WTC11 (cell line): ENCODE data around the gene ZNF669. TPM values are rescaled to one million over a fixed set of nuclear protein-coding genes. Genes with fewer than 3 reads are reported as not detected.

Experiments used
- ATAC-seq: fragments of 200-7000 bp; cut with Tn5 transposase; 2 replicates; pipeline ENCODE4 v1.10.0; 2021; ENCODE audit warnings: mild to moderate bottlenecking, moderate library complexity
- CTCF ChIA-PET: fragments of 300-600 bp; sonication (Branson Sonifier 250); formaldehyde crosslinking; loops from one replicate; lab custom pipeline; 2021; ENCODE audit warnings: antibody characterized with exemption; lab: Charles Lee
- POLR2A ChIA-PET: fragments of 350-600 bp; sonication (Branson Sonifier 250); formaldehyde crosslinking; loops from one replicate; lab custom pipeline; 2021; ENCODE audit warnings: antibody characterized with exemption; lab: Charles Lee
- DNase-seq: peaks from one replicate; pipeline ENCODE4 v3.0.0; 2021; ENCODE audit warnings: low spot score
- H3K27ac Mint-ChIP-seq: 2 replicates; pipeline ENCODE4 v1.8.0; 2021; ENCODE audit warnings: mixed read lengths
- H3K27me3 Mint-ChIP-seq: 2 replicates; pipeline ENCODE4 v1.8.0; 2021; ENCODE audit warnings: low read depth, mild to moderate bottlenecking, moderate library complexity, mixed read lengths
- H3K36me3 Mint-ChIP-seq: 2 replicates; pipeline ENCODE4 v1.8.0; 2021; ENCODE audit warnings: mixed read lengths
- H3K4me1 Mint-ChIP-seq: 2 replicates; pipeline ENCODE4 v1.8.0; 2022; ENCODE audit warnings: mixed read lengths
- H3K4me3 Mint-ChIP-seq: 2 replicates; pipeline ENCODE4 v1.8.0; 2021; ENCODE audit warnings: mild to moderate bottlenecking, moderate library complexity, mixed read lengths
- H3K9me3 Mint-ChIP-seq: 2 replicates; pipeline ENCODE4 v1.8.0; 2021; ENCODE audit warnings: mixed read lengths
- CDX4 ChIP-seq: fragments of 250-450 bp; sonication (Bioruptor Pico); IDR thresholded peaks from 2 replicates; pipeline ENCODE4 v1.9.0; 2021; ENCODE audit warnings: moderate library complexity, mild to moderate bottlenecking, inconsistent platforms, borderline replicate concordance
- CREB1 ChIP-seq: sonication (generic); formaldehyde crosslinking; IDR thresholded peaks from 2 replicates; pipeline ENCODE4 v1.8.0; 2023; ENCODE audit warnings: mild to moderate bottlenecking, missing genetic modification reagents
- CTCF ChIP-seq: fragments of 200-600 bp; IDR thresholded peaks from 2 replicates; pipeline ENCODE4 v1.8.0; 2022; ENCODE audit warnings: antibody characterized with exemption
- EMX1 ChIP-seq: fragments of 250-450 bp; sonication (Bioruptor Pico); IDR thresholded peaks from 2 replicates; pipeline ENCODE4 v1.8.0; 2021; ENCODE audit warnings: mild to moderate bottlenecking
- ERG ChIP-seq: fragments of 250-450 bp; sonication (Bioruptor Pico); IDR thresholded peaks from 2 replicates; pipeline ENCODE4 v1.8.0; 2021; ENCODE audit warnings: mild to moderate bottlenecking
- ESRRA ChIP-seq: sonication (generic); formaldehyde crosslinking; IDR thresholded peaks from 2 replicates; pipeline ENCODE4 v1.8.1; 2022; ENCODE audit warnings: mild to moderate bottlenecking, missing genetic modification reagents, borderline replicate concordance
- ETV6 ChIP-seq: sonication (generic); formaldehyde crosslinking; IDR thresholded peaks from 2 replicates; pipeline ENCODE4 v1.8.1; 2022; ENCODE audit warnings: mild to moderate bottlenecking, missing genetic modification reagents
- HMGA2 ChIP-seq: fragments of 250-450 bp; sonication (Bioruptor Pico); IDR thresholded peaks from 2 replicates; pipeline ENCODE4 v1.4.0; 2021; ENCODE audit warnings: mild to moderate bottlenecking, moderate library complexity
- IRF1 ChIP-seq: sonication (generic); formaldehyde crosslinking; IDR thresholded peaks from 2 replicates; pipeline ENCODE4 v1.8.0; 2023; ENCODE audit warnings: missing genetic modification reagents
- IRF2 ChIP-seq: sonication (generic); formaldehyde crosslinking; IDR thresholded peaks from 2 replicates; pipeline ENCODE4 v1.8.0; 2022; ENCODE audit warnings: low read depth, missing genetic modification reagents, borderline replicate concordance
- JAZF1 ChIP-seq: fragments of 250-450 bp; sonication (Bioruptor Pico); IDR thresholded peaks from 2 replicates; pipeline ENCODE4 v1.9.0; 2021; ENCODE audit warnings: moderate library complexity, mild to moderate bottlenecking, inconsistent platforms
- PREB ChIP-seq: sonication (generic); formaldehyde crosslinking; IDR thresholded peaks from 2 replicates; pipeline ENCODE4 v1.8.1; 2022; ENCODE audit warnings: mild to moderate bottlenecking, missing genetic modification reagents, moderate library complexity, borderline replicate concordance
- RELA ChIP-seq: sonication (generic); formaldehyde crosslinking; IDR thresholded peaks from 2 replicates; pipeline ENCODE4 v1.8.1; 2022; ENCODE audit warnings: missing genetic modification reagents, mild to moderate bottlenecking, borderline replicate concordance
- SMAD4 ChIP-seq: sonication (generic); formaldehyde crosslinking; IDR thresholded peaks from 2 replicates; pipeline ENCODE4 v1.8.0; 2022; ENCODE audit warnings: mild to moderate bottlenecking, missing genetic modification reagents
- STAT6 ChIP-seq: sonication (generic); formaldehyde crosslinking; conservative IDR thresholded peaks from 2 replicates; pipeline ENCODE4 v1.8.1; 2023; ENCODE audit warnings: mild to moderate bottlenecking, low read depth, missing genetic modification reagents, moderate library complexity
- TCF7 ChIP-seq: sonication (generic); formaldehyde crosslinking; IDR thresholded peaks from 2 replicates; pipeline ENCODE4 v1.8.0; 2022; ENCODE audit warnings: mild to moderate bottlenecking, low read depth, missing genetic modification reagents, moderate library complexity
- USF2 ChIP-seq: sonication (generic); formaldehyde crosslinking; IDR thresholded peaks from 2 replicates; pipeline ENCODE4 v1.8.1; 2023; ENCODE audit warnings: mild to moderate bottlenecking, missing genetic modification reagents, moderate library complexity
- ZMAT4 ChIP-seq: fragments of 250-450 bp; sonication (Bioruptor Pico); IDR thresholded peaks from 2 replicates; pipeline ENCODE4 v1.9.0; 2021; ENCODE audit warnings: mild to moderate bottlenecking
- ZNF138 ChIP-seq: sonication (generic); formaldehyde crosslinking; conservative IDR thresholded peaks from 2 replicates; pipeline ENCODE4 v1.8.1; 2022; ENCODE audit warnings: mild to moderate bottlenecking, moderate library complexity, missing genetic modification reagents
- ZNF219 ChIP-seq: sonication (generic); formaldehyde crosslinking; IDR thresholded peaks from 2 replicates; pipeline ENCODE4 v1.8.0; 2023; ENCODE audit warnings: missing genetic modification reagents, mild to moderate bottlenecking, borderline replicate concordance
- total RNA-seq: library from RNA; stranded (reverse); gene quantifications from 3 replicates; pipeline ENCODE4 v1.2.3, GENCODE V29; 2021

The ZNF669 gene
- total RNA-seq, 1 experiment from 2014 or later = 18.3 TPM

- no peaks in the 10 kb centered on the region for H3K4me1 Mint-ChIP-seq
- H3K27ac Mint-ChIP-seq = no peak overlapping the region
- no peak overlapping the region for H3K4me3 Mint-ChIP-seq
- peaks cover 12% of the 10 kb centered on the region; the same call in 1 of the 2 replicates for H3K9me3 Mint-ChIP-seq
- ChIA-PET CTCF (interaction anchor here (0.5 to 1.5 kb wide), 11 partner anchors 8 to 369 kb away, joined by 3 to 9 read pairs (median 3); no protein-coding TSS in a partner anchor), POLR2A (interaction anchor here (1.0 kb wide), 1 partner anchor 40 kb away, joined by 3 read pairs; the partner anchor contains the start of gene ZNF670)
- DNase-seq (peak; percentile 92), ATAC-seq (peak; percentile 99)
- peaks cover 13% of the 10 kb centered on the region for H3K27me3 Mint-ChIP-seq
- TF ChIP-seq ZNF138 (CRISPR knock-in tag) (no peak), CTCF (peak; percentile 45), USF2 (CRISPR knock-in tag) (0 out of 2 replicates have a peak, but pooled peaks have one; percentile 5), ETV6 (peak; percentile 33; the same call in 1 of the 2 replicates), ERG (CRISPR knock-in tag) (no peak)
- no peaks in the 10 kb centered on the region for H3K36me3 Mint-ChIP-seq
These were observed 14.8 kb upstream of the ZNF669 start for GRCh38 chr1:247118946-247119446.

- no peak for ATAC-seq
- Mint-ChIP-seq H3K4me1 (peaks cover 11% of the 10 kb centered on the region), H3K9me3 (no peaks in the 10 kb centered on the region), H3K27ac (no peak overlapping the region), H3K27me3 (peaks cover 25% of the 10 kb centered on the region), H3K36me3 (no peaks in the 10 kb centered on the region), H3K4me3 (no peak overlapping the region)
- ChIA-PET CTCF (no interaction called here), POLR2A (no interaction called here)
- DNase-seq = no peak
- TF ChIP-seq RELA (CRISPR knock-in tag) (no peak), HMGA2 (CRISPR knock-in tag) (no peak), IRF2 (CRISPR knock-in tag) (no peak), IRF1 (CRISPR knock-in tag) (no peak), ZNF219 (no peak), ESRRA (CRISPR knock-in tag) (no peak), TCF7 (CRISPR knock-in tag) (no peak), CDX4 (no peak), ERG (CRISPR knock-in tag) (no peak), SMAD4 (CRISPR knock-in tag) (no peak), EMX1 (CRISPR knock-in tag) (no peak), CTCF (no peak), JAZF1 (CRISPR knock-in tag) (no peak), STAT6 (CRISPR knock-in tag) (no peak), ZMAT4 (CRISPR knock-in tag) (no peak), PREB (CRISPR knock-in tag) (no peak), CREB1 (CRISPR knock-in tag) (no peak)
These were observed 11.4 kb upstream of the ZNF669 start for GRCh38 chr1:247115545-247115944.
